VCaP (cell line): ENCODE data around the gene LEMD2.

ENCODE experiments used
- H3K27ac ChIP-seq: fragments of 450-650 bp; 2 replicates; pipeline ENCODE4 v1.5.1; 2017
- CTCF ChIP-seq: fragments of 450-650 bp; conservative IDR thresholded peaks from 2 replicates; pipeline ENCODE4 v1.5.1; 2017; ENCODE audit warnings: mild to moderate bottlenecking, moderate library complexity

LEMD2 gene

GRCh38 chr6:33732385-33732784, 56.5 kb downstream of the LEMD2 start:
- peak overlapping the region; percentile 98 for H3K27ac ChIP-seq
- no peak for TF ChIP-seq CTCF

GRCh38 chr6:33731751-33732282, 57.1 kb downstream of the LEMD2 start:
- peak overlapping the region; percentile 98 for H3K27ac ChIP-seq
- no peak for TF ChIP-seq CTCF

GRCh38 chr6:33731035-33731434, 57.9 kb downstream of the LEMD2 start:
- peak overlapping the region; percentile 98 for H3K27ac ChIP-seq
- no peak for TF ChIP-seq CTCF

- TF ChIP-seq CTCF: no peak
- H3K27ac ChIP-seq: peak overlapping the region; percentile 98
Observed at GRCh38 chr6:33730611-33731010, 58.3 kb downstream of the LEMD2 start.

- TF ChIP-seq CTCF: no peak
- H3K27ac ChIP-seq: peak overlapping the region; percentile 98
Observed at GRCh38 chr6:33729059-33729458, 59.9 kb downstream of the LEMD2 start.

GRCh38 chr6:33728438-33728837, 60.5 kb downstream of the LEMD2 start:
- peak overlapping the region; percentile 98; the same call in 1 of the 2 replicates for H3K27ac ChIP-seq
- no peak for TF ChIP-seq CTCF

- H3K27ac ChIP-seq: peak overlapping the region; percentile 98; the same call in 1 of the 2 replicates
- TF ChIP-seq CTCF: no peak
Observed at GRCh38 chr6:33727932-33728331, 61.0 kb downstream of the LEMD2 start.

GRCh38 chr6:33727126-33727525, 61.8 kb downstream of the LEMD2 start:
- peak overlapping the region; percentile 98; the same call in 1 of the 2 replicates for H3K27ac ChIP-seq

More at GRCh38 chr6:33727126-33727525, 61.8 kb downstream of the LEMD2 start:
- TF ChIP-seq CTCF: no peak
